GM12878 (cell line): ENCODE results near the gene SCD5.

Experiments
- BRCA1 ChIP-seq: IDR thresholded peaks from 2 replicates; pipeline ENCODE4 v1.6.1; 2011; ENCODE audit warnings: low read depth, low read length, improper control_type of control experiment
- CBX5 ChIP-seq: sonication (generic); IDR thresholded peaks from 2 replicates; pipeline ENCODE4 v1.6.1; 2016; ENCODE audit warnings: low read depth, moderate library complexity, mild to moderate bottlenecking, inconsistent platforms
- CHD2 ChIP-seq: IDR thresholded peaks from 2 replicates; pipeline ENCODE4 v1.6.1; 2011; ENCODE audit warnings: low read depth, low read length, improper control_type of control experiment, borderline replicate concordance
- EP300 ChIP-seq, 2 experiments: fragments of 150-350 bp in 1 of 2; IDR thresholded peaks; 2 replicates each; pipeline ENCODE4 v1.6.1; 2011 to 2012; ENCODE audit warnings: low read depth in 2 of 2, low read length in 2 of 2, borderline replicate concordance in 1 of 2, improper control_type of control experiment in 1 of 2, inconsistent platforms in 1 of 2; ENCODE audit not compliant: control insufficient read depth in 1 of 2
- MTA3 ChIP-seq: IDR thresholded peaks from 2 replicates; pipeline ENCODE4 v1.6.1; 2012; ENCODE audit warnings: low read length, inconsistent platforms, borderline replicate concordance
- NRF1 ChIP-seq: conservative IDR thresholded peaks from 2 replicates; pipeline ENCODE4 v1.6.1; 2011; ENCODE audit warnings: mild to moderate bottlenecking, low read depth, low read length, improper control_type of control experiment
- PAX5 ChIP-seq: IDR thresholded peaks from 2 replicates; pipeline ENCODE4 v1.6.1; 2011; ENCODE audit warnings: low read depth, low read length, borderline replicate concordance
- POLR2A ChIP-seq: IDR thresholded peaks from 2 replicates; pipeline ENCODE4 v1.6.1; 2011; ENCODE audit warnings: low read depth, mild to moderate bottlenecking, low read length
- POLR2AphosphoS5 ChIP-seq: IDR thresholded peaks from 2 replicates; pipeline ENCODE4 v1.6.1; 2011; ENCODE audit warnings: mild to moderate bottlenecking, low read length, inconsistent platforms
- SUZ12 ChIP-seq: fragments of 200-600 bp; sonication (generic); IDR thresholded peaks from one replicate; pipeline ENCODE4 v1.6.1; 2018; ENCODE audit warnings: antibody characterized with exemption, mild to moderate bottlenecking; ENCODE audit not compliant: unreplicated experiment
- TCF3 ChIP-seq: IDR thresholded peaks from 2 replicates; pipeline ENCODE4 v1.6.1; 2012; ENCODE audit warnings: low read depth, mild to moderate bottlenecking, low read length, borderline replicate concordance; ENCODE audit not compliant: insufficient read depth
- TF ChIP-seq, protein P1 (sequence below), 3 experiments: IDR thresholded peaks in 2 of 3; conservative IDR thresholded peaks in 1 of 3; 2 replicates each; pipeline ENCODE4 v1.5.1; 2011; ENCODE audit warnings: low read depth in 3 of 3, low read length in 3 of 3, mild to moderate bottlenecking in 3 of 3, control low read depth in 2 of 3, moderate library complexity in 2 of 3, inconsistent platforms in 1 of 3, mixed read lengths in 1 of 3; ENCODE audit not compliant: control insufficient read depth in 2 of 3, insufficient read depth in 1 of 3; ENCODE audit errors: extremely low read depth in 1 of 3
- TF ChIP-seq, protein P2 (sequence below): IDR thresholded peaks from 2 replicates; pipeline ENCODE4 v1.6.1; 2012; ENCODE audit warnings: mild to moderate bottlenecking, low read depth, low read length
- TF ChIP-seq, protein P3 (sequence below): IDR thresholded peaks from 2 replicates; pipeline ENCODE4 v1.6.1; 2012; ENCODE audit warnings: low read length, inconsistent platforms

DNA sequence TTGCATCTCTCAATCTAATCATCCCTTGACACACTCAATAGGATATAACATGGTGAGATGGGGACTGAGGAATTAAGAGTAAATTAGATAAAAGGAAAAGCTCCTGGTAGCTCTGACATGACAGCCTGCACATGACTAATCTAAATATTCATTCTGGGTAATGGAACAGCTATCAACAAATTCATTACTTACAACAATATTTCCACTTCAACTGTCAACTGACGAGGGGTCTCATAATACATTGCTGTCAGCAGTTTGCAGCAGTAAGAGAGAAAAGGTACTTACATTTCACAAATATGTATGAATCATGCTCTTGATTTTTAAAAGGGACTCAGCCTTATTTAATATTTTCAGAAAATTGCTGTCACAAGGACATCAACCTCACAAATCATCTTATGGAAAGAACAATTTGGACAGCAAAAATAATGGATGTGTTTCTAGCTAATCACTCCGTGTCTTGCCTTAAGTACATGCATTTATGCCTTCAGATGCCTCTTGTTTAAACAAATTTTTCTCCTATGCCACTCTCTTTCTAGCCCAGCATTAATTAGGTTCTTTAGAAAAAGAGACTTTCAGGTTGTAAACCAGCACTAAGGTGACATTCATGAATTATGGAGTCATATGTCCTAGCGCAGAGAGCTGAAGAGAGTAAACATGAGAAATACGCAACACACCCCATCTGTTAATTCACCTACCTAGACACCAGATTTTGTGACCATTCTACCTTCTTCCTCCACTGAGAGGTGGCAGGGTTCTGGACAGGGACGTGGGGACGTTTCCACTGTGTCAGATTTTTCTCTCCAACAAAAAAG lies 137.2 kb downstream of the SCD5 start:
- no peak for TF ChIP-seq POLR2AphosphoS5
- TF ChIP-seq, protein P1, sequence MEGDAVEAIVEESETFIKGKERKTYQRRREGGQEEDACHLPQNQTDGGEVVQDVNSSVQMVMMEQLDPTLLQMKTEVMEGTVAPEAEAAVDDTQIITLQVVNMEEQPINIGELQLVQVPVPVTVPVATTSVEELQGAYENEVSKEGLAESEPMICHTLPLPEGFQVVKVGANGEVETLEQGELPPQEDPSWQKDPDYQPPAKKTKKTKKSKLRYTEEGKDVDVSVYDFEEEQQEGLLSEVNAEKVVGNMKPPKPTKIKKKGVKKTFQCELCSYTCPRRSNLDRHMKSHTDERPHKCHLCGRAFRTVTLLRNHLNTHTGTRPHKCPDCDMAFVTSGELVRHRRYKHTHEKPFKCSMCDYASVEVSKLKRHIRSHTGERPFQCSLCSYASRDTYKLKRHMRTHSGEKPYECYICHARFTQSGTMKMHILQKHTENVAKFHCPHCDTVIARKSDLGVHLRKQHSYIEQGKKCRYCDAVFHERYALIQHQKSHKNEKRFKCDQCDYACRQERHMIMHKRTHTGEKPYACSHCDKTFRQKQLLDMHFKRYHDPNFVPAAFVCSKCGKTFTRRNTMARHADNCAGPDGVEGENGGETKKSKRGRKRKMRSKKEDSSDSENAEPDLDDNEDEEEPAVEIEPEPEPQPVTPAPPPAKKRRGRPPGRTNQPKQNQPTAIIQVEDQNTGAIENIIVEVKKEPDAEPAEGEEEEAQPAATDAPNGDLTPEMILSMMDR (IDR thresholded peaks at IDR 0.05 in 2 of 3, conservative IDR thresholded peaks at IDR 0.05 in 1 of 3; ENCODE audit: control insufficient read depth in 2 of 3, extremely low read depth in 1 of 3, insufficient read depth in 1 of 3, low read depth in 3 of 3, low read length in 3 of 3) = no peak
- no peak for TF ChIP-seq CBX5
- TF ChIP-seq CHD2 = no peak
- TF ChIP-seq EP300 (IDR thresholded peaks at IDR 0.05; ENCODE audit: borderline replicate concordance in 1 of 2, control insufficient read depth in 1 of 2, low read depth in 2 of 2, low read length in 2 of 2) = no peak
- TF ChIP-seq, protein P2, sequence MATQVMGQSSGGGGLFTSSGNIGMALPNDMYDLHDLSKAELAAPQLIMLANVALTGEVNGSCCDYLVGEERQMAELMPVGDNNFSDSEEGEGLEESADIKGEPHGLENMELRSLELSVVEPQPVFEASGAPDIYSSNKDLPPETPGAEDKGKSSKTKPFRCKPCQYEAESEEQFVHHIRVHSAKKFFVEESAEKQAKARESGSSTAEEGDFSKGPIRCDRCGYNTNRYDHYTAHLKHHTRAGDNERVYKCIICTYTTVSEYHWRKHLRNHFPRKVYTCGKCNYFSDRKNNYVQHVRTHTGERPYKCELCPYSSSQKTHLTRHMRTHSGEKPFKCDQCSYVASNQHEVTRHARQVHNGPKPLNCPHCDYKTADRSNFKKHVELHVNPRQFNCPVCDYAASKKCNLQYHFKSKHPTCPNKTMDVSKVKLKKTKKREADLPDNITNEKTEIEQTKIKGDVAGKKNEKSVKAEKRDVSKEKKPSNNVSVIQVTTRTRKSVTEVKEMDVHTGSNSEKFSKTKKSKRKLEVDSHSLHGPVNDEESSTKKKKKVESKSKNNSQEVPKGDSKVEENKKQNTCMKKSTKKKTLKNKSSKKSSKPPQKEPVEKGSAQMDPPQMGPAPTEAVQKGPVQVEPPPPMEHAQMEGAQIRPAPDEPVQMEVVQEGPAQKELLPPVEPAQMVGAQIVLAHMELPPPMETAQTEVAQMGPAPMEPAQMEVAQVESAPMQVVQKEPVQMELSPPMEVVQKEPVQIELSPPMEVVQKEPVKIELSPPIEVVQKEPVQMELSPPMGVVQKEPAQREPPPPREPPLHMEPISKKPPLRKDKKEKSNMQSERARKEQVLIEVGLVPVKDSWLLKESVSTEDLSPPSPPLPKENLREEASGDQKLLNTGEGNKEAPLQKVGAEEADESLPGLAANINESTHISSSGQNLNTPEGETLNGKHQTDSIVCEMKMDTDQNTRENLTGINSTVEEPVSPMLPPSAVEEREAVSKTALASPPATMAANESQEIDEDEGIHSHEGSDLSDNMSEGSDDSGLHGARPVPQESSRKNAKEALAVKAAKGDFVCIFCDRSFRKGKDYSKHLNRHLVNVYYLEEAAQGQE = no peak
- TF ChIP-seq SUZ12 = no peak
- TF ChIP-seq, protein P3, sequence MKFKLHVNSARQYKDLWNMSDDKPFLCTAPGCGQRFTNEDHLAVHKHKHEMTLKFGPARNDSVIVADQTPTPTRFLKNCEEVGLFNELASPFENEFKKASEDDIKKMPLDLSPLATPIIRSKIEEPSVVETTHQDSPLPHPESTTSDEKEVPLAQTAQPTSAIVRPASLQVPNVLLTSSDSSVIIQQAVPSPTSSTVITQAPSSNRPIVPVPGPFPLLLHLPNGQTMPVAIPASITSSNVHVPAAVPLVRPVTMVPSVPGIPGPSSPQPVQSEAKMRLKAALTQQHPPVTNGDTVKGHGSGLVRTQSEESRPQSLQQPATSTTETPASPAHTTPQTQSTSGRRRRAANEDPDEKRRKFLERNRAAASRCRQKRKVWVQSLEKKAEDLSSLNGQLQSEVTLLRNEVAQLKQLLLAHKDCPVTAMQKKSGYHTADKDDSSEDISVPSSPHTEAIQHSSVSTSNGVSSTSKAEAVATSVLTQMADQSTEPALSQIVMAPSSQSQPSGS = no peak
- TF ChIP-seq POLR2A = no peak
- no peak for TF ChIP-seq MTA3
- no peak for TF ChIP-seq NRF1
- no peak for TF ChIP-seq TCF3
- no peak for TF ChIP-seq PAX5
- no peak for TF ChIP-seq BRCA1
